Cardiac muscle cell (in vitro differentiated cells and primary cell): ENCODE results near the gene IFT88. TPM values are rescaled to one million over a fixed set of nuclear protein-coding genes. Genes with fewer than 3 reads are reported as not detected.

Source experiments
- DNase-seq, 2 donors: peaks; one replicate each; pipeline versions ENCODE4 v3.0.0 to v3.0.0-alpha.2; 2010 to 2017; ENCODE audit warnings: low read depth in 1 of 2, low spot score in 1 of 2
- H3K27ac ChIP-seq: fragments of 200-600 bp; sonication (generic); 2 replicates; pipeline ENCODE4 v1.5.1; 2016
- H3K27me3 ChIP-seq: fragments of 200-600 bp; sonication (generic); 2 replicates; pipeline ENCODE4 v1.6.0; 2016; ENCODE audit warnings: control low read depth
- H3K36me3 ChIP-seq: fragments of 200-600 bp; sonication (generic); 2 replicates; pipeline ENCODE4 v1.5.1; 2016; ENCODE audit warnings: control low read depth
- H3K4me1 ChIP-seq: fragments of 200-600 bp; sonication (generic); 2 replicates; pipeline ENCODE4 v1.8.1; 2017; ENCODE audit warnings: low read depth, mild to moderate bottlenecking, mixed run types
- H3K4me3 ChIP-seq: fragments of 200-600 bp; sonication (generic); 2 replicates; pipeline ENCODE4 v1.5.1; 2016; ENCODE audit warnings: mild to moderate bottlenecking
- H3K9me3 ChIP-seq: fragments of 200-600 bp; sonication (generic); 2 replicates; pipeline ENCODE4 v1.5.1; 2017; ENCODE audit warnings: low read depth, mild to moderate bottlenecking, control low read depth
- CTCF ChIP-seq: IDR thresholded peaks from 2 replicates; pipeline ENCODE4 v1.5.1; 2012; ENCODE audit warnings: low read depth, mild to moderate bottlenecking, low read length
- polyA plus RNA-seq: library from polyadenylated mRNA; unstranded; fragments of >200 nt; fragmentation: Nextera tagmentation; extraction: Ambion mirVana; gene quantifications from 2 replicates; pipeline ENCODE4 v1.2.1, GENCODE V29; 2016
- total RNA-seq: library from RNA; depleted of rRNA; stranded (reverse); fragments of >200 nt; gene quantifications from 2 replicates; pipeline ENCODE4 v1.2.3, GENCODE V29; 2016

Gene IFT88
- total and polyA plus RNA-seq, 2 experiments from 2014 or later = 18.2 to 18.6 TPM

DNA sequence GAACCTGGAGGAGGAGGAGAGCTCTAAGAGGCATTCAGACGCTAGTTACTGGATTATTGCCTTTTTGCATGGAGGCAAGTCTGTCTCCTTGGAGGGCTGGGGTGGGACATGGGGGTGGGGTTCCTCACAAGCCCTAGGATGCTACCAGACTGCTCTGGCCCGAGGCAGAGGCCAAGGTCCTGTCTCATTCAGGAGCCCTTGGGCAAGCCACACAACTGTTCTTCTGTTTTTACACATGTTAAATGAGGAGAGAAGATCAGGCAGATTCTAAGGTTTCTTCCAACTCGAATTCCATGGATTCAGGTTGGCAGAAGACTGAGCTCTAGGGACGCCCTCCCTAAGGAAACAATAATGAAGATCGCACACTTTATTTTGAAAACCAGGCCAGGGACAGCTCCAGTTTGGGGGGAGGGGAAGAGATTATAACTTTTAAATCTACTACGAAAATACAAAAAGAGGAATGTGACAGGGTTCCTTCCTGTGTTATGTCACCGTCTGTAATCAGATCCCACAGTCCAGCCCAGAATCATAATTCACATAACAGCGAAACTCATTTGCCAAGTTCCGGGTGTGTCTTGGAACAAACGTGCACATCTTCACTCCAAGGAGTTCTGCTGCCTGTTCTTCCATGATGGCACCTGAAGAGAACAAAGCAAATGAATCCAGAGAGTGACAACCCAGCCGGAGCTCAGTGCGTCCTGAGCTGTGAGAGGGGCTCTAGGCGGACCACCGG, 161.8 kb downstream of the IFT88 start:
- no peak for TF ChIP-seq CTCF
- Histone ChIP-seq H3K36me3 (no peaks in the 10 kb centered on the region), H3K27ac (no peak overlapping the region), H3K27me3 (no peaks in the 10 kb centered on the region), H3K4me1 (no peaks in the 10 kb centered on the region), H3K9me3 (no peaks in the 10 kb centered on the region), H3K4me3 (no peak overlapping the region)
- no peak for DNase-seq

DNA sequence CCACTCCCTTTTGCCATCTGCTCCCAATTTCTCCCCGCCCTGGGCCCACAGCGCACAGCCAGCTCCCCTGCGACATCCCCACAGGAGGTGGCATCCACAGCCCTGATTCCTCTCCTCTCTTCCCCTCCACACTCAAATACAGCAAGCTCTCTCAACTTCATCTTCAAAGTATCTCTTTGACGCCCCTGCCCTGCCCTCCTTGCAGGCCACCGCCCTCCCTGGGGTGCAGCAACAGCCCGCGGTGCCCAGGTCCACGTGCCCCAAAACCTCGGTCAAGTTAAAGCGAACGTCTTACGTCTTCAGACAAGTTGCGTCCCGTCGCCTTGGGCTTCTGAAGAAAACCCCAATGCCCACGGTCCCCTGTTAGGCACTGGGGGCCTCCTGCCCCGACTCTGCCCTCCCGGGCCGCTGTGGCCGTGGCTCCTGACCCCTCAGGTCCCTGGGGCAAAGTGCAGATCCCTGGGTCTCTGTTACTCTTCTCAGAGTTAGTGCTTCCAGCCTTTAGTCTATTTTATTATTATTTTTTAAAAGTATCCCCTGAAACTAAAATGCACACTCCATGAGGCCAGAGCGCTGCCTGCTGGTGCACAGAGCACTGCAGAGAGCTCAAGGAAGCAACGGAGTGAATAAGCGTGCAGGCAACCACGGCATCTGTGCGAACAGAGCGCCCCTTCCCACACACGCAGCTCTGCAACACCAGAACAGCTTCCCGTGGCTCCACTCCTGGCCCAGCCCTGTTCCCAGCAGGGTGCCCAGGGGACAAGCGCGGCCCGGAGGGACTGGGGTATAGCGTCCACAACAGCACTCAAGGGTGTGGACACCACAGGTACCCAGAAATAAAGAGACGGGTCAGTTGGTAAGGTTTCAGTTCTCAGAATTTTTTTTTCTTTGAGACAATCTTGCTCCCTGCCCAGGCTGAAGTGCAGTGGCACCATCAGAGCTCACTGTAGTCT, 163.0 kb downstream of the IFT88 start:
- no peaks in the 10 kb centered on the region for H3K36me3 ChIP-seq
- DNase-seq = no peak
- TF ChIP-seq CTCF = no peak
- no peak overlapping the region for H3K4me3 ChIP-seq
- no peaks in the 10 kb centered on the region for H3K4me1 ChIP-seq
- no peaks in the 10 kb centered on the region for H3K27me3 ChIP-seq
- no peak overlapping the region for H3K27ac ChIP-seq
- no peaks in the 10 kb centered on the region for H3K9me3 ChIP-seq

DNA sequence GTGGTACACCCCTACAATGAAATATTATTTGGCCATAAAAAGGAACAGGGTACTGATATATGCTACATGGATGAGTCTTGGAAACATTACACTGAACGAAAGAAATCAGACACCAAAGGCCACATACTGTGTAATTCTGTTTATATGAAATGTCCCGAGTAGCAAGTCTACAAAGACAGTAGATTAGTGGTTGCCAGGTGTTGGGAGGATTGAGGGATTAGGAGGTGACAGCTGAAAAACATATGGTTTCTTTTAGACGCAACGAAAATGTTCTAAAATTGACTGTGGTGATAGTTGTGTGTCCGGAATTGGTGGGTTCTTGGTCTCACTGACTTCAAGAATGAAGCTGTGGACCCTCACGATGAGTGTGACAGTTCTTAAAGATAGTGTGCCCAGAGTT, 171.7 kb downstream of the IFT88 start:
- Histone ChIP-seq H3K27ac (no peak overlapping the region), H3K27me3 (no peaks in the 10 kb centered on the region), H3K36me3 (no peaks in the 10 kb centered on the region), H3K4me3 (no peak overlapping the region), H3K9me3 (no peaks in the 10 kb centered on the region), H3K4me1 (no peaks in the 10 kb centered on the region)
- no peak for TF ChIP-seq CTCF
- no peak for DNase-seq

DNA sequence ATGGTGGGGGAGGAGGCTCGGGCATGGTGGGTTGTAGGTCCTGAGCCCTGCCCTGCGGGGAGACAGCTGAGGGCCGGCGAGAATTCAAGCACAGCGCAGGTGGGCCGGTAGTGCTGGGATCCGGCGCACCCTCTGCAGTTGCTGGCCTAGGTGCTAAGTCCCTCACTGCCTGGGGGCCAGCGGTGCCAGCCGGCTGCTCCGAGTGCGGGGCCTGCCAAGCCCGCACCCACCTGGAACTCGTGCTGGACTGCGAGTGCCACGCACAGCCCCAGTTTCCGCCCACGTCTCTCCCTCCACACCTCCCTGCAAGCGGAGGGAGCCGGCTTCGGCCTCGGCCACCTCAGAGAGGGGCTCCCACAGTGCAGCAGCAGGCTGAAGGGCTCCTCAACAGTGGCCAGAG, 173.1 kb downstream of the IFT88 start:
- H3K9me3 ChIP-seq = no peaks in the 10 kb centered on the region
- DNase-seq = no peak
- H3K36me3 ChIP-seq = no peaks in the 10 kb centered on the region
- H3K4me3 ChIP-seq = no peak overlapping the region
- no peak for TF ChIP-seq CTCF
- H3K4me1 ChIP-seq = no peaks in the 10 kb centered on the region
- no peak overlapping the region for H3K27ac ChIP-seq
- H3K27me3 ChIP-seq = no peaks in the 10 kb centered on the region

Other genes starting within 250 kb of the IFT88 start
- 29.8 and 41.6 TPM in 2 replicates for gene CRYL1, start 41.3 kb upstream of the IFT88 start, total RNA-seq
- gene CRYL1, start 41.3 kb upstream of the IFT88 start, polyA plus RNA-seq = 43.6 and 73.6 TPM in 2 replicates
- 28.5 and 30.4 TPM in 2 replicates for gene IL17D, start 136.5 kb downstream of the IFT88 start, total RNA-seq
- gene IL17D, start 136.5 kb downstream of the IFT88 start, polyA plus RNA-seq = 118 and 147 TPM in 2 replicates
- gene EEF1AKMT1, start 206.8 kb downstream of the IFT88 start, total RNA-seq = 4.2 and 7.2 TPM in 2 replicates
- gene EEF1AKMT1, start 206.8 kb downstream of the IFT88 start, polyA plus RNA-seq = 11.5 and 18.3 TPM in 2 replicates